VCaP (cell line): ENCODE measurements around the gene THOC2.
A peak's percentile ranks its signal among the peaks of the same experiment; 100 is the strongest.
"Not testable (repeated sequence)": the region's sequence is repeated elsewhere in the genome, so short reads cannot be mapped to it uniquely, and the experiment has no call there.

Experiments used
- H3K27ac ChIP-seq: fragments of 450-650 bp; 2 replicates; pipeline ENCODE4 v1.5.1; 2017
- CTCF ChIP-seq: fragments of 450-650 bp; conservative IDR thresholded peaks from 2 replicates; pipeline ENCODE4 v1.5.1; 2017; ENCODE audit warnings: mild to moderate bottlenecking, moderate library complexity

THOC2 gene

GRCh38 chrX:123601437-123601836, 131.4 kb downstream of the THOC2 start:
- no peak for TF ChIP-seq CTCF
- H3K27ac ChIP-seq: no peak overlapping the region

- no peak overlapping the region for H3K27ac ChIP-seq
- no peak for TF ChIP-seq CTCF
Observed at GRCh38 chrX:123600181-123600580, 132.7 kb downstream of the THOC2 start.

- no peak for TF ChIP-seq CTCF
- H3K27ac ChIP-seq: peak overlapping the region; percentile 35
Observed at GRCh38 chrX:123590842-123591486, 141.9 kb downstream of the THOC2 start.

GRCh38 chrX:123588723-123589122, 144.1 kb downstream of the THOC2 start:
- TF ChIP-seq CTCF: no peak
- H3K27ac ChIP-seq: no peak overlapping the region

- no peak for TF ChIP-seq CTCF
- H3K27ac ChIP-seq: no peak overlapping the region
Observed at GRCh38 chrX:123581586-123581985, 151.3 kb downstream of the THOC2 start.

- H3K27ac ChIP-seq: no peak overlapping the region
- no peak for TF ChIP-seq CTCF
Observed at GRCh38 chrX:123580792-123581191, 152.1 kb downstream of the THOC2 start.

DNA sequence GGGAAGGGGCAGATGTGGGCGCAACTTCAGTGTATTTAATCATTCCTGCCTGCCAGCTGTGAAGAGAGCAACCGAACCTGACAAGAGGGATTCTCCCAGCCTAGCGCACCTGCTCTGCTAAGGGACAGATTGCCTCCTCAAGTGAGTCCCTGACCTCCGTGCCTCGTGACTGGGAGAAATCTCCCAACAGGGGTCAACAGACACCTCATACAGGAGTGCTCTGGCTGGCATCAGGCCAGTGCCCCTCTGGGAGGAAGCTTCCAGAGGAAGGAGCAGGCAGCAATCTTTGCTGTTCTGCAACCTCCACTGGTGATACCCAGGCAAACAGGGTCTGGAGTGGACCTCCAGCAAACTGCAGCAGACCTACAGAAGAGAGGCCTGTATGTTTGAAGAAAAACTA, 158.8 kb downstream of the THOC2 start:
- not testable (repeated sequence) for H3K27ac ChIP-seq

GRCh38 chrX:123570011-123570590, 162.8 kb downstream of the THOC2 start:
- no peak for TF ChIP-seq CTCF
- no peak overlapping the region for H3K27ac ChIP-seq
